ENCODE results near the gene CACNA1C. TPM values are rescaled to one million over a fixed set of nuclear protein-coding genes. Genes with fewer than 3 reads are reported as not detected.
"Not testable (repeated sequence)": the region's sequence is repeated elsewhere in the genome, so short reads cannot be mapped to it uniquely, and the experiment has no call there.

CACNA1C gene
- total RNA-seq, 1 donor from 2014 or later: 11.7 TPM

DNA sequence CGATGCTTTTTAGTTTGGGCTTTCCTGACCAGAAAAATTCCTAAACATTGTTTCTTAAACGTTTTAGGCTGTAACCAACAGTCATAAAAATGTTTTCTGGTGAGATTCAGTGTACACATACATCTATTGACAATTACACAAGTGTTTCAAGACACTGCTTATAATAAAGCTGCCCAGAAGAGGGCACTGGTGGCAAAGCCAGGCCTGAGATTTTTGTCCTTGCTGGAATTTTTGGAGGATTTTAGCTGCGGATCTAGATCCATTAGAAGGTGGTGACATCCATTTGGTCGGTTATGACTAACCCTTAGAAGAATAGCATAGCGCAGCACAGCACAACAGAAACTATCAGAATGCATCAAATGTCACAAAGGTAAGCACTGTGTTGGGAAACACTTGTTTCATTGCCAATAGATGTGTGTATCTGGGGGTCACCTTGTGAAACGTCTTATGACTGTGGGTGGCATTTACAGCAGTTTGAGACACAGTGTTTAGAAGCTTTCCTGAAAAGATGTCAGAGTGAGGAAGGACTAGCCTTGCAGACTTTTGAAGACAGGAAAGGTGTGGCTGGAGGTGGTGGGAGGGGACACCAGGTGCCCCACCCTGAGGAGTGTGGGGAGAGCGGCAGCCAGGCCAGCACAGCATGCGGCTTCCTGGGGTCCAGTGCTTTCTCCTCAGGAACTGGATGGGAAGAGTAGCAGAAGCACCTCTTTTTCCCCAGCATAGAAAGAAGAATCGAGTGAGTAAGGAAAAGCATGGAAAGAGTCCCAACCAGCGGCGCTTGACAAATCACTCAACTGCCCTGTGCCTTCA is 687.2 kb downstream of the CACNA1C start:
- H3K4me1 Mint-ChIP-seq (ENCODE audit: low read depth): no peaks in the 10 kb centered on the region
- H3K4me3 Mint-ChIP-seq (ENCODE audit: low read depth): no peak overlapping the region
- H3K27ac Mint-ChIP-seq: no peak overlapping the region
- no peak for DNase-seq (ENCODE audit: low spot score, unreplicated experiment)
- TF ChIP-seq, protein P1, sequence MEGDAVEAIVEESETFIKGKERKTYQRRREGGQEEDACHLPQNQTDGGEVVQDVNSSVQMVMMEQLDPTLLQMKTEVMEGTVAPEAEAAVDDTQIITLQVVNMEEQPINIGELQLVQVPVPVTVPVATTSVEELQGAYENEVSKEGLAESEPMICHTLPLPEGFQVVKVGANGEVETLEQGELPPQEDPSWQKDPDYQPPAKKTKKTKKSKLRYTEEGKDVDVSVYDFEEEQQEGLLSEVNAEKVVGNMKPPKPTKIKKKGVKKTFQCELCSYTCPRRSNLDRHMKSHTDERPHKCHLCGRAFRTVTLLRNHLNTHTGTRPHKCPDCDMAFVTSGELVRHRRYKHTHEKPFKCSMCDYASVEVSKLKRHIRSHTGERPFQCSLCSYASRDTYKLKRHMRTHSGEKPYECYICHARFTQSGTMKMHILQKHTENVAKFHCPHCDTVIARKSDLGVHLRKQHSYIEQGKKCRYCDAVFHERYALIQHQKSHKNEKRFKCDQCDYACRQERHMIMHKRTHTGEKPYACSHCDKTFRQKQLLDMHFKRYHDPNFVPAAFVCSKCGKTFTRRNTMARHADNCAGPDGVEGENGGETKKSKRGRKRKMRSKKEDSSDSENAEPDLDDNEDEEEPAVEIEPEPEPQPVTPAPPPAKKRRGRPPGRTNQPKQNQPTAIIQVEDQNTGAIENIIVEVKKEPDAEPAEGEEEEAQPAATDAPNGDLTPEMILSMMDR (IDR thresholded peaks at IDR 0.05; ENCODE audit: unreplicated experiment): peak; percentile 81
- no peaks in the 10 kb centered on the region for H3K9me3 Mint-ChIP-seq (ENCODE audit: low read depth)
- no peaks in the 10 kb centered on the region for H3K36me3 Mint-ChIP-seq (ENCODE audit: insufficient read depth)
- H3K27me3 Mint-ChIP-seq: peaks cover 73% of the 10 kb centered on the region

DNA sequence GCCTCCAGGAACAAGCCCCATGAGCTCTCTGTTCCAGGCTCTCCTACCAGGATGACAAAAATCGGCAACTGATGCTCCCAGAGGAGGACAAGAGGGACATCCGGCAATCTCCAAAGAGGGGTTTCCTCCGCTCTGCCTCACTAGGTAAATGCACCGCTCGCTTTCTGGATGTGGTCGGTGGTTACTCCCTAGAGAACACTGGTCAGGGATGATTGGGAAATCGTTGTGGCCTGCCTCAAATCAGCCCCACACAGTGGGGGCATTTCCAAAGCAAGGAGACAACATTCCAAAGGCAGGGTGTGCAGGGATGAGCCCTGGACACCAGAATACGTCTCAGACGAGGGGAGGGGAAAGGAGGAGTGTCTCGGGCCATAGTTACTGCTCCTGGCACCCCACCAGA is 689.2 kb downstream of the CACNA1C start:
- not testable (repeated sequence) for H3K4me1 Mint-ChIP-seq (ENCODE audit: low read depth); H3K9me3 Mint-ChIP-seq (ENCODE audit: low read depth); DNase-seq (ENCODE audit: low spot score, unreplicated experiment); H3K4me3 Mint-ChIP-seq (ENCODE audit: low read depth); H3K36me3 Mint-ChIP-seq (ENCODE audit: insufficient read depth); H3K27ac Mint-ChIP-seq
- peaks cover 69% of the 10 kb centered on the region for H3K27me3 Mint-ChIP-seq

DNA sequence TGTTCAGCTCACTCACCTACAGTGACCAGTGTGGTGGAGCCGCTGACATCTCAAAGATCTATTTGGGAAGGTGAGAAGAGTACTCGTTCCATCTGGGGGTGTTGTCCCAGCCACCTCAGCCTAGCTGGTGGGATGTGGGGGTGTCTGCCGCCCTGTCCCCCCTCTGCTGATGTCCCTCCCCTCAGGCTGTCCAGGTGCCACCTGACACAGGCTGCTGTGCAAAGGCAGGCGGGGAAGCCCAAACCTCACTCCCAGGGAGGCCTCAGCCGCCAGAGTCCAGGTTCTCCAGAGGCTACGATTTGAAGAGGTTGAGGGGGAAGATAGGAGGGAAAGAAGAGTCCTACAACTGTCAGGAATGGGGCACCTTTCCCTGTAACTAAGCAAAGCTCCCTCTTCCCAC is 690.7 kb downstream of the CACNA1C start:
- no peaks in the 10 kb centered on the region for H3K36me3 Mint-ChIP-seq (ENCODE audit: insufficient read depth)
- H3K4me1 Mint-ChIP-seq (ENCODE audit: low read depth): no peaks in the 10 kb centered on the region
- peaks cover 69% of the 10 kb centered on the region for H3K27me3 Mint-ChIP-seq
- DNase-seq (ENCODE audit: low spot score, unreplicated experiment): no peak
- peaks cover 5% of the 10 kb centered on the region for H3K9me3 Mint-ChIP-seq (ENCODE audit: low read depth)
- H3K27ac Mint-ChIP-seq: no peak overlapping the region
- TF ChIP-seq, protein P1 (IDR thresholded peaks at IDR 0.05; ENCODE audit: unreplicated experiment): no peak
- no peak overlapping the region for H3K4me3 Mint-ChIP-seq (ENCODE audit: low read depth)

DNA sequence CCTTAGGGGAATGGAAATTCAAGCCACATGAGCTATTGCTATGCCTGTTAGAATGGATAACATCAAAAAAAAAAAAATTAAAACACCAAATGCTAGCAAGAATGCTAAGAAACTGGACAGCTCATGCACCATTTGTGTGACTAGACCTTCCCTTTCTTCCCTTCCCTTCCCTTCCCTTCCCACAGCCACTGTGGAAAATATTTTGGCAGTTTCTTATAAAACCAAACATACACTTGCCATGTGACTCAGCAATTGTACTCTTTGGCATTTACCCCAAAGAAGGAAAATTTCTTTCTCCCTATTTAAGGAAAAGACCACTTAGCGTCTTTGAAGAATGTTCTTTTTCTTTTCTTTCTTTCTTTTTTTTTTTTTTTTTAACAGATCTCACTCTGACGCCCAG is 692.9 kb downstream of the CACNA1C start:
- no peaks in the 10 kb centered on the region for H3K36me3 Mint-ChIP-seq (ENCODE audit: insufficient read depth)
- H3K4me1 Mint-ChIP-seq (ENCODE audit: low read depth): no peaks in the 10 kb centered on the region
- H3K4me3 Mint-ChIP-seq (ENCODE audit: low read depth): no peak overlapping the region
- TF ChIP-seq, protein P1 (IDR thresholded peaks at IDR 0.05; ENCODE audit: unreplicated experiment): no peak
- H3K27ac Mint-ChIP-seq: no peak overlapping the region
- H3K9me3 Mint-ChIP-seq (ENCODE audit: low read depth): peaks cover 5% of the 10 kb centered on the region
- DNase-seq (ENCODE audit: low spot score, unreplicated experiment): no peak
- peaks cover 71% of the 10 kb centered on the region for H3K27me3 Mint-ChIP-seq

Other genes with a start within 250 kb of the CACNA1C start
- gene LRTM2, start 232.4 kb upstream of the CACNA1C start, total RNA-seq: 0.48 and 0.53 TPM in 2 replicates
- 0.34 and 0.58 TPM in 2 replicates for gene CACNA2D4, start 134.3 kb upstream of the CACNA1C start, total RNA-seq
- gene DCP1B, start 48.5 kb upstream of the CACNA1C start, total RNA-seq: 31.5 and 32.6 TPM in 2 replicates

Data from progenitor cell of endocrine pancreas (in vitro differentiated cells).